ENCODE data around the gene KSR2.
"Not testable (repeated sequence)": the region's sequence is repeated elsewhere in the genome, so short reads cannot be mapped to it uniquely, and the experiment has no call there.

The KSR2 gene

GRCh38 chr12:117968826-117969659 is at the start of gene KSR2:
TSS of gene KSR2 (minus strand) at chr12:117968990. CDS start at chr12:117968255, 735 bp downstream.
- no peak for DNase-seq

- DNase-seq: no peak
These were observed 49.1 kb upstream of the KSR2 start for GRCh38 chr12:118017926-118018325.

DNA sequence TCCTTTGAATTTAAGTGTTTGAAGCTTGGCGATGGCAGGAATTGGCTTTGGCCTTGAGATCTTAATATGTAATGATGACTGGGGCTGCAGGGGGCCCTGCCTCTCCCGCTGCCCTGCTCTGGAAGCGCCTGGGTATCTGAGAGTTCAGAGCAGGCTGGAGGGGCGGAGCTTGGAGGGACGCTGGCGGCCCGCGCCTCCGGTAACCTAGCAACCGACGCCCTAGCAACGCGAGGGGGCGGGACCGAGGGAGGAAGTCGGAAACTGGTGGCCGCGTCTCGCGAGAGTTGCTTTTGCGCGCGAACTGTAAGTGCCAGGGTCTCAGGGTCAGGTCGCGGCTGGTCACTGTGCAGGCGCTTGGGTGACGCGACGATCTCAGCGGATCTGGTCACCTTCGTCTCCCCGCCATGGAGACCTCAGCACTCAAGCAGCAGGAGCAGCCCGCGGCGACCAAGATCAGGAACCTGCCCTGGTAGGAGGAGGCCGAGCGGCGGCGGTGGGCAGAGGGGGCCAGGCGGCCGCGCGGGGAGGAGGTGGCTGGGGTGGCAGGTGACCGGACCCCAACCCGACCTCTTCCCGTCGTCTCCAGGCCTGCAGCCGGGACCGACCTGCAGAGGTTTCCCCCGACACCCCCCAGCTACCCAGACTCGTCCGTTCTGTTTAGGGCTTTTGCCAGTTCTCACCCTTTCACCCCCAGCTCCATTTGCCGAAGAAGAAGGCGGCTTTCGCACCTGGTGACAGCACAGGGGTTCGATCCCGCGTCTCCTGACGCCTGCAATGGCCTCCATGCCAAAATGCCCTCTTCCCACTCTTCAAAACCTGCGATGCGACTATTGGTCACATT is 47.9 kb upstream of the KSR2 start, which contains the start of gene RFC5:
RFC5 (plus strand) TSS at position 280 of the 841 bp plus-strand sequence; CDS start at position 405, 125 bp downstream.
- peak; percentile 99 for DNase-seq

DNA sequence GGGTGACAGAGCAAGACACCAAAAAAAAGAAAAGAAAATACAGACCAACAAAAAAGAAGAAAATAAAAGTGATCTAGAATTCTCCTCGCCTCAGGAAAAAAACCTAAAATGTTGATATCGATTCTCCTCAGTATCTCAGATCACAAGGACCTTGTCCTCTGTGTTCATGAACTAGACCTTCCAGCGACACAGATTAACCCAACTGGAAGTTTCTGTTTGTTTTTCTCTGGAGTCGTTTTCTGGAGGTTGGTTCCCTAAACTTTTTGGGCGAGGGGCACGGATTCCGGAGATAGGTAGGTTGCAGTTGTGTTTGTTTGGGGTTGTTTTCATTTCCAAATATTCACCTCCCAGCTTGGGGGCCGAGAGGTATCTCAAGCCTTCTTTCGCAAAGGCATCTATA is 47.2 kb upstream of the KSR2 start:
- DNase-seq: no peak

- DNase-seq: no peak
These were observed 46.5 kb upstream of the KSR2 start for GRCh38 chr12:118015306-118015705.

DNA sequence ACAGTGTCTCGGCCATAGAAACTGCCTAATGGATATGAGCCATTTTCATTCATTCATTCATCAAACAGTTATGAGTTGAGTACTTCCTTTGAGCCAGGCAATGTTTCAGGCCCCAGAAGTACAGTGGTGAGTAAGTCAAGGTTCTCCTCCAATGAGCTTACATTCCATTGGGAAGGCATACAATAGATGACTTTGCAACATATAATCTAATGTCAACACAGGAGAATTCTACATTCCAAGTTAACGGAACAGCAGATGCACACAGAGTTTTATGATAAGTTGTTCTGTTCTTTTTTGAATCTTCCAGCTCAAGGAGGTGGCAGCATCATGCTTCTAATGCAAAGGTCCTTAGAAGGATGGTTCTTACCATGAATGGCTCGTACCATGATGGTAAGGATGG is 44.5 kb upstream of the KSR2 start:
- DNase-seq: no peak

GRCh38 chr12:118011961-118012360 is 43.2 kb upstream of the KSR2 start:
- no peak for DNase-seq

- no peak for DNase-seq
These were observed 42.6 kb upstream of the KSR2 start for GRCh38 chr12:118011377-118011776.

DNA sequence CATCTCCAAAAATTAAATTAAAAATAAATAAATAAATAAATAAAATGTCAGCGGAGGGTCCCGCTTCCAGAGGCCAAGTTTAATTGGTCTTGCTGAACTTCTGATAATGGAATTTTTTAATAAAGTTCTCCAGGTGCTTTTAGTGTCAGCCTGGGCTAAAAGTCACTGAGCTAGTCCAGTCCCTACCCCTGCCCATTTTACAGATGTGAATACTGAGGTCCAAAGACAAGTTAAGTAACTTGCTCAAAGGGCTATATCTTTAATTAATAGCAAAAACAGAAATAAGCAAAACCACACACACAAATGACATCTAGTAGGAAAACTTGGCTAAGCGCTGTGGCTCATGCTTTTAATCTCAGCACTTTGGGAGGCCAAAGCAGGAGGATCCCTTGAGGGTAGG is 42.1 kb upstream of the KSR2 start:
- no peak for DNase-seq

DNA sequence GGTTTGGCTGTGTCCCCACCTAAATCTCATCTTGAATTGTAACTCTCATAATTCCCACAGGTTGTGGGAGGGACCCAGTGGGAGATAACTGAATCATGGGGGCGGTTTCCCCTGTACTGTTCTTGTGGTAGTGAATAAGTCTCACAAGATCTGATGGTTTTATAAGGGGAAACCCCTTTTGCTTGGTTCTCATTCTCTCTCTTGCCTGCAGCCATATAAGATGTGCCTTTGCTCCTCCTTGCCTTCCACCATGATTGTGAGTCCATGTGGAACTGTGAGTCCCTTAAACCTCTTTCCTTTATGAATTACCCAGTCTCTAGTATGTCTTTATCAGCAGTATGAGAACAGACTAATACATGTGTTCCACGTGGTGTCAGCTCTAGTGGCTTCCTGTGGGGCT is 31.0 kb upstream of the KSR2 start:
- not testable (repeated sequence) for DNase-seq

DNA sequence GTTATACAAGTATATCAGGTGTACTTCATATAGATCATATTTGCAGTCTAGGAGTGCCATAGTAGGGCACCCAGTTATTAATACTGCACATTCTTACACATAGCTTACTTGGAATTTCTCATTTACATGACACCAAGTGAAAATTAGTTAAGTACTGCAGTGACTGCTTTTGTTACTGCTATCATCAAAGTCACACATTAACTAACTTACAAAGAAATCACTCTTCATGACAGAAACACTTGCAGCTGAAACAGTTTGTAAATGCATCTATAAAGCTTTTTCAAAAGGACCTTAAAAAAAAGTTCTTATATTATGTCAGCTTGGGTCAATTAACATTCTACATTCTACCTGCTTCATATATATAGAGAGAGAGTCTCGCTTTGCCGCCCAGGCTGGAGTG is 29.9 kb upstream of the KSR2 start:
- no peak for DNase-seq

DNA sequence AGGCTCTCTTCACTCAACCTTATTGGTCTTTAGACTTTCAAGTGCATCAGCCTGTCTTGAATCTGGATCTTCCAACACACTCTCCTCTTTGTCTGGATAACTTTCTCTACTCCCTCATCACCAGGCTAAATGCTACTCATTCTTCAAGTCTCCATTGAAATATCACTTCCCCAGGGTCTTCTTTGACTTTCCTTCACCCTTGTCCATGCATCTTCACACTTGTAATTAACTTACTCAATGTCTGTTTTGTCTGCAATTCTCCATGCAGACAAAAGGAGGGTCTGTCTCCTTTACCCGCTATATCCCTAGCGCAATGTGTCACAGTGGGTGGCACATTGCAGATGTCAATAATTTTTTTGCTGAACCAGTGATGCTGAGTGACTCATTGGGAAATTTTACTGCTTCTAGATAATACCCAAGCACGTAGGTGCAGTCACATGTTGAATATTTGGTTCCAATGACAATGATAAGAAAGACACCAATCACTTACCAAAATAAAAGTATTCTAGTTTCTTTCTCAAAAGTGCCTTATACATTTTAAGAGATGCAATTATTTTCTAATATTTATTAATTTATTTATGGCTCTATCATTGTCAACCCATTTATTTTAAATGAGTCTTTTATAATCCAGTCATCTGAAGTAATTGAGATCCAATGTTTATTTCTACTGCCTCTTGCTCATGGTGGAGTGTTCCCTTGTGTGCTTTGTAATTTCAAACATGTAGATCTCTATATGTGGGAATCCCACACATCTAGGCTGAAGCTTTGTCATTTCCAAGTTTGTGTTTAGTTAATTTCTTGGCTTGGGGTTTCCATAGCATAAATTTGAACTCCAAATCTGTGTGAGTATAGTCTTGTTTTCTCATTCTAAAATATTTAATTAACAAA is 26.0 kb upstream of the KSR2 start:
- no peak for DNase-seq

GRCh38 chr12:117986705-117987469 is 18.1 kb upstream of the KSR2 start:
- no peak for DNase-seq

- DNase-seq: no peak
These were observed 16.4 kb upstream of the KSR2 start for GRCh38 chr12:117985182-117985581.

DNA sequence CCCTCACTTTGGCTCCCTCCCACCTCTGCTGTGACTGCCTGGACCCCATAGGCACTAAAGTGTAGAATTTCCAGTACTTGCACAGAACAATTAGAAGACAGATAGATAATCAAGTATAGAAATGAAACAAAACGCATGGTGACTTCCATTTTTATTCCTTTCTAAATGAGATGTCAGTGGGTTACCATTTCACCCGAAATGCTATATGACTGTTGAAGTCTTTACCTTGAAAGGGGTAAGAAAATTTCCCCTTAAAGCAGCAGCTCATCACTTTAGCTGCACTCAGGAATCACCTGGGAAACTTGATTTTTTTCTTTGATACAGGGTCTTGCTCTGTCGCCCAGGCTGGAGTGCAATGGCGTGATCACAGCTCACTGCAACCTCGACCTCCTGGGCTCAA is 12.5 kb upstream of the KSR2 start:
- DNase-seq: no peak

- no peak for DNase-seq
These were observed 11.8 kb upstream of the KSR2 start for GRCh38 chr12:117980616-117981015.

- no peak for DNase-seq
These were observed 8.6 kb upstream of the KSR2 start for GRCh38 chr12:117977373-117977772.

DNA sequence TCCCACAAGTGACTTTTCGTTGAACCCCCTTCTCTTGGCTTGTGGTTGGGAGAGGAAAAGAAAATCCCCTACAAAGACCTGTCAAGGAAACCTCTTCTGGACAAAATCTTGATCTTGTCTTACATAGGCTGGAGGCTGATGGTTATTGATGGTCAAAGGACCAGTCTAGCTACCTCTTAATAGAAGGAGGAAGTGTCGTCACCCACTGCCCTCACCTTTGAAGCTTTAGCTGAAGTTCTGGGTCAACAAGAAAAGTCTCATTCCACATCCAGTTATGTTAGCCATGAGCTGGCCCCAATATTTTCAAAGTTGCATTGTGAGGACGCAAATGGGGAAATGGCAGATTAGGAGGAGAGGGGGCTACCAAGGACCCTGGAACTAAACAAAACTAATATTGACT is 6.2 kb upstream of the KSR2 start:
- no peak for DNase-seq

GRCh38 chr12:117972301-117972700 is 3.5 kb upstream of the KSR2 start:
- no peak for DNase-seq

DNA sequence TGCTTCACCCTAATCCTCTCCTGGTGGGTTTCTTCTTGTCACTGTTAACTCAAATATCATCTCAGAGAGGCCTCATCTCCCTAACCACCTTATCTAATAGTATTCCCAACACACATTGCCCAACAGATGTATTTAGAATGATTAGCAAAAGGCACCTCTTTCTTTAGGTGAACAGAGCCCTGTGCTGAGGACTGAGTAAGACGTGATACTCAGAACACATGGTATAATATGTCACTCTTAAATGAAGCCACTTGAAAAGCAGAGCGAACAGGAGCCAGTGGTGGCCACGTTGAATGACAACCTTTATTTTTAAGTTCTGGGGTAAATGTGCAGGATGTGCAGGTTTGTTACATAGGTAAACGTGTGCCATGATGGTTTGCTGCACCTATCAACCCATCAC is 1.5 kb upstream of the KSR2 start:
- DNase-seq: no peak

- no peak for DNase-seq
These were observed 520 bp downstream of the KSR2 start for GRCh38 chr12:117968151-117968789.

- no peak for DNase-seq
These were observed 1.3 kb downstream of the KSR2 start for GRCh38 chr12:117967512-117967911.
